ENCODE results near the gene MTURN.

The MTURN gene

DNA sequence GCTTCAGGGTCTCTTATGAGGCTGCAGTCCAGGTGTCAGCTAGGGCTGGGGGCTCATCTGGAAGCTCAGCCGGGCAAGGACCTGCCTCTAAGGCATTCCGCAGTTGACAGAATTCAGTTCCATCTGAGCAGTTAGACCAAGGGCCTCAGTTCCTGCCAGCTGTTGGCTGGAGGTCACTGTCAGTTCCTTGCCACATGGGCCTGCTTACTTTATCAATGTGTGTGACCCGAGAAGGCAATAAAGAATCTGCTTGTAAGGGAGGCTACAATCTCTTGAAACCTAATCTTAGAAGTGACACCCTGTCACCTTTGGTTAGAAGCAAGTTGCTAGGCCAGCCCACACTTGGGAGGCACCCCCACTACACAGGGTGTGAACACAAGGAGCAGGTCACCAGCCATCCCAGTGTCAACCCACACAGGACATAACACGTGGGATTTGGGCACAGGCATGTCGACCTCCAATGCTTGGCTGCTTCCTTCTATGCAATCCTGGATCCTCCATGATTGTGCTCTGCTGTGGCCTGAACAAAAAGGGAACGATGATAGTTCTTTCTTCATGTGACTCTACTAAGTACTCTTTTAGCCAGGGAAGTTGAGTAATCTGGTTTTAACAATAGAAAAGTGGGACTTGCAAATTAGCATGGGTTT lies 41.8 kb downstream of the MTURN start (continued):
- TF ChIP-seq, protein P1, sequence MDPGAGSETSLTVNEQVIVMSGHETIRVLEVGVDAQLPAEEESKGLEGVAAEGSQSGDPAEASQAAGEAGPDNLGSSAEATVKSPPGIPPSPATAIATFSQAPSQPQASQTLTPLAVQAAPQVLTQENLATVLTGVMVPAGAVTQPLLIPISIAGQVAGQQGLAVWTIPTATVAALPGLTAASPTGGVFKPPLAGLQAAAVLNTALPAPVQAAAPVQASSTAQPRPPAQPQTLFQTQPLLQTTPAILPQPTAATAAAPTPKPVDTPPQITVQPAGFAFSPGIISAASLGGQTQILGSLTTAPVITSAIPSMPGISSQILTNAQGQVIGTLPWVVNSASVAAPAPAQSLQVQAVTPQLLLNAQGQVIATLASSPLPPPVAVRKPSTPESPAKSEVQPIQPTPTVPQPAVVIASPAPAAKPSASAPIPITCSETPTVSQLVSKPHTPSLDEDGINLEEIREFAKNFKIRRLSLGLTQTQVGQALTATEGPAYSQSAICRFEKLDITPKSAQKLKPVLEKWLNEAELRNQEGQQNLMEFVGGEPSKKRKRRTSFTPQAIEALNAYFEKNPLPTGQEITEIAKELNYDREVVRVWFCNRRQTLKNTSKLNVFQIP (CRISPR knock-in tag; IDR thresholded peaks at IDR 0.05; ENCODE audit: borderline replicate concordance, low read depth) = no peak
- TF ChIP-seq CSDC2 (CRISPR knock-in tag; IDR thresholded peaks at IDR 0.05) = no peak

DNA sequence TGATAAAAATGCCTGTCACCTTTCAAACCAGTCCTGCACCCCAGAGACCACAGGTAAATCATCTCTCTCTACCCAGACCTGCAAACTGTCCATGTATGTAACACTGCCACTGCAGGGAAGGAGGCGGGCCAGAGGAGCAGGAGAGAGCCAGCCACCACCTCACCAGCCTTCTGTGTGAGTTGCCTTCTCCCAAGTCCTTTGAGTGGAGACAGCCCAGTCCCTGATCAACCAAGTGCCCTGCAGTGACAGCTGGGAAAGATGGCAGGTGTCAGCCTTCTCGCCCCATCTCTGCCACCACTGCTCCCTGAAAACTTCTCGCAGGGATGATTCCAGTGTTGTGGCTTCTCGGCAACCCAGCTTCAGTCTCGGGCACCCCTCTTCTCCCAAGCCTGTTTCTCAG lies 42.4 kb downstream of the MTURN start:
- ATAC-seq = no peak
- TF ChIP-seq, protein P2, sequence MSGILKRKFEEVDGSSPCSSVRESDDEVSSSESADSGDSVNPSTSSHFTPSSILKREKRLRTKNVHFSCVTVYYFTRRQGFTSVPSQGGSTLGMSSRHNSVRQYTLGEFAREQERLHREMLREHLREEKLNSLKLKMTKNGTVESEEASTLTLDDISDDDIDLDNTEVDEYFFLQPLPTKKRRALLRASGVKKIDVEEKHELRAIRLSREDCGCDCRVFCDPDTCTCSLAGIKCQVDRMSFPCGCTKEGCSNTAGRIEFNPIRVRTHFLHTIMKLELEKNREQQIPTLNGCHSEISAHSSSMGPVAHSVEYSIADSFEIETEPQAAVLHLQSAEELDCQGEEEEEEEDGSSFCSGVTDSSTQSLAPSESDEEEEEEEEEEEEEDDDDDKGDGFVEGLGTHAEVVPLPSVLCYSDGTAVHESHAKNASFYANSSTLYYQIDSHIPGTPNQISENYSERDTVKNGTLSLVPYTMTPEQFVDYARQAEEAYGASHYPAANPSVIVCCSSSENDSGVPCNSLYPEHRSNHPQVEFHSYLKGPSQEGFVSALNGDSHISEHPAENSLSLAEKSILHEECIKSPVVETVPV (CRISPR knock-in tag; IDR thresholded peaks at IDR 0.05) = no peak

DNA sequence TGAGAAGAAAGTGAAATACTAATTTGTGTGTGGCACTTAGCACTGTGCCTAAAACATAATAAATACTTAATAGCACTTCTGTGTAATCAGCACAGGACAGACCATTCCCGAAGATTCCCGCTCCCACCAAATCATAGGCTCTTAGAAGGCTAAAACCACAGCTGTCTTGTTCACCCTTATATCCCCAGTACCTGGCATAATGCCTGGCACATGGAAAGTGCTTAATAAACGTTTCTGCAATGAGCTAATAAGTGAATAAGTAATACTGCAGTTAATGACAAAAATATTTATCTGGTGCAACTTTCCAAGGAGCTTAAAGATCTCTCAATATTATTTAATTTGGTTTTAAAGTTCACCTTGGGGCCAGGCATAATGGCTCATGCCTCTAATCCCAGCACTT lies 43.2 kb downstream of the MTURN start:
- TF ChIP-seq ZNF8 (CRISPR knock-in tag; IDR thresholded peaks at IDR 0.05) (no peak), ARNTL (CRISPR knock-in tag; IDR thresholded peaks at IDR 0.05; ENCODE audit: borderline replicate concordance, low read depth) (no peak), CSDC2 (CRISPR knock-in tag; IDR thresholded peaks at IDR 0.05) (no peak), ZFP3 (CRISPR knock-in tag; IDR thresholded peaks at IDR 0.05) (no peak), ZNF565 (CRISPR knock-in tag; conservative IDR thresholded peaks at IDR 0.05; ENCODE audit: low read depth) (no peak), RARB (CRISPR knock-in tag; IDR thresholded peaks at IDR 0.05) (no peak), PPARA (CRISPR knock-in tag; IDR thresholded peaks at IDR 0.05; ENCODE audit: borderline replicate concordance) (no peak), ESRRG (CRISPR knock-in tag; IDR thresholded peaks at IDR 0.05) (no peak), TCF4 (CRISPR knock-in tag; IDR thresholded peaks at IDR 0.05; ENCODE audit: borderline replicate concordance) (no peak)
- TF ChIP-seq, protein P3, sequence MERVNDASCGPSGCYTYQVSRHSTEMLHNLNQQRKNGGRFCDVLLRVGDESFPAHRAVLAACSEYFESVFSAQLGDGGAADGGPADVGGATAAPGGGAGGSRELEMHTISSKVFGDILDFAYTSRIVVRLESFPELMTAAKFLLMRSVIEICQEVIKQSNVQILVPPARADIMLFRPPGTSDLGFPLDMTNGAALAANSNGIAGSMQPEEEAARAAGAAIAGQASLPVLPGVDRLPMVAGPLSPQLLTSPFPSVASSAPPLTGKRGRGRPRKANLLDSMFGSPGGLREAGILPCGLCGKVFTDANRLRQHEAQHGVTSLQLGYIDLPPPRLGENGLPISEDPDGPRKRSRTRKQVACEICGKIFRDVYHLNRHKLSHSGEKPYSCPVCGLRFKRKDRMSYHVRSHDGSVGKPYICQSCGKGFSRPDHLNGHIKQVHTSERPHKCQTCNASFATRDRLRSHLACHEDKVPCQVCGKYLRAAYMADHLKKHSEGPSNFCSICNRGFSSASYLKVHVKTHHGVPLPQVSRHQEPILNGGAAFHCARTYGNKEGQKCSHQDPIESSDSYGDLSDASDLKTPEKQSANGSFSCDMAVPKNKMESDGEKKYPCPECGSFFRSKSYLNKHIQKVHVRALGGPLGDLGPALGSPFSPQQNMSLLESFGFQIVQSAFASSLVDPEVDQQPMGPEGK (CRISPR knock-in tag; IDR thresholded peaks at IDR 0.05; ENCODE audit: borderline replicate concordance) = no peak
- ATAC-seq = no peak

DNA sequence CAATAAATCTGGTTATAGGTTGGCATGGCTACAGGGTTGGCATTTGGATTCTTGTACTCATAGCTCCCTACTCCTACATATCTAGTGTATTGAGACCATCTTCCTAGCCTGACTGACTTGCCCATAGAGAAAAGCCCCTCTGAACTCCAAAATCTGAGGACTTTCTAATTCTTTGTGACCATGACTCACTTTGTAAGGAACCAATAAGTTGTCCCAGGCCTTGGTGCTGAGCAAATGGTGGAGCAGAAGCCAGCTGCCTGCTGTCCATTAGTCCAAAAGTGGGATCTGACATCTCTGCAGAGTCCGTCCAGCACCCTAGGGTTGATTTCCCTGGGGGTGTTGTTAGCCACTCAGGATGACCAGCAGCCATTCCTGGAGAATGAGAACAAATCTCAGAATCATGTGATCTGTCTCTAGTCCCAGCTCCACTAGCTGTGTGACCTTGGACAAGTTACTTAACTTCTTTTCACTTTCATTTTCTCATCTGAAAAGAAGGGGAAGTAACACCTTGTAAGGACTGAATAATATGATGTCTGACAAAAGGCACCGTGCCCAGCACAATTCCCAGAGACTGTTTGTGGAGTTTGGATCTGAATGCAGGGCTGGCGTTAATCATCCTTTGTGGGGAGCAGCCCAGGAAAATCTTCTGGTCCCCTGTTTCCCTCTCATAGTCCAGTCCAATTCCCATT lies 44.1 kb downstream of the MTURN start:
- no peak for ATAC-seq
- TF ChIP-seq, protein P3 (CRISPR knock-in tag; IDR thresholded peaks at IDR 0.05; ENCODE audit: borderline replicate concordance) = no peak
- TF ChIP-seq, protein P1 (CRISPR knock-in tag; IDR thresholded peaks at IDR 0.05; ENCODE audit: borderline replicate concordance, low read depth) = no peak
- TF ChIP-seq, protein P4, sequence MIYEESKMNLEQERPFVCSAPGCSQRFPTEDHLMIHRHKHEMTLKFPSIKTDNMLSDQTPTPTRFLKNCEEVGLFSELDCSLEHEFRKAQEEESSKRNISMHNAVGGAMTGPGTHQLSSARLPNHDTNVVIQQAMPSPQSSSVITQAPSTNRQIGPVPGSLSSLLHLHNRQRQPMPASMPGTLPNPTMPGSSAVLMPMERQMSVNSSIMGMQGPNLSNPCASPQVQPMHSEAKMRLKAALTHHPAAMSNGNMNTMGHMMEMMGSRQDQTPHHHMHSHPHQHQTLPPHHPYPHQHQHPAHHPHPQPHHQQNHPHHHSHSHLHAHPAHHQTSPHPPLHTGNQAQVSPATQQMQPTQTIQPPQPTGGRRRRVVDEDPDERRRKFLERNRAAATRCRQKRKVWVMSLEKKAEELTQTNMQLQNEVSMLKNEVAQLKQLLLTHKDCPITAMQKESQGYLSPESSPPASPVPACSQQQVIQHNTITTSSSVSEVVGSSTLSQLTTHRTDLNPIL (CRISPR knock-in tag; IDR thresholded peaks at IDR 0.05; ENCODE audit: low read depth) = no peak
- TF ChIP-seq GLIS3 (CRISPR knock-in tag; IDR thresholded peaks at IDR 0.05) (no peak), ISL1 (CRISPR knock-in tag; IDR thresholded peaks at IDR 0.05) (no peak), ARNTL (CRISPR knock-in tag; IDR thresholded peaks at IDR 0.05; ENCODE audit: borderline replicate concordance, low read depth) (no peak), PPARA (CRISPR knock-in tag; IDR thresholded peaks at IDR 0.05; ENCODE audit: borderline replicate concordance) (no peak)
